PC-3 (cell line): ENCODE measurements around the gene ABAT.

Experiments used
- EZH2 ChIP-seq: fragments of 300-600 bp; sonication (generic); IDR thresholded peaks from one replicate; pipeline ENCODE4 v1.6.1; 2017; ENCODE audit warnings: antibody characterized with exemption, mild to moderate bottlenecking, low read length; ENCODE audit not compliant: unreplicated experiment
- TF ChIP-seq, protein P1 (sequence below): fragments of 300-600 bp; sonication (generic); conservative IDR thresholded peaks from 2 replicates; pipeline ENCODE4 v1.5.1; 2017; ENCODE audit warnings: antibody characterized with exemption, low read depth, mild to moderate bottlenecking, low read length

DNA sequence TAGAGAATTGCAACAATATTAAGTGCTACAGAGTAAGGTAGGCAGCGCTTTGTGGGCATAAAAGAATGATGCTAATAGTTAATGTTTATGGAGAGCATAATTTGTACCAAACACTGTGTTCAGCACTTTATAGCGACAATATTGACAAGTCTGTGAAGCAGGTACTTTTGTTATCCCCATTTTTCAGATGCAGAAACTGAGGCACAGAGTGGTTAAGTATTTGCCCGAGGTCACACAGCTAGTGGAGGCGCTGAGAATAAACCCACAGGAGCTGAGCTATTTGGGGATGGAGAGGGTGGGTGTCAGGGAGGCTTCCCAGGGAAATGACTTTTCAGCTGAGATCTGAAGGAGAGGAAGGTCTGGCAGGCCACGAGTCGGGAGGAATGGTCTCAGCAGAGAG lies 83.6 kb downstream of the ABAT start:
- TF ChIP-seq, protein P1, sequence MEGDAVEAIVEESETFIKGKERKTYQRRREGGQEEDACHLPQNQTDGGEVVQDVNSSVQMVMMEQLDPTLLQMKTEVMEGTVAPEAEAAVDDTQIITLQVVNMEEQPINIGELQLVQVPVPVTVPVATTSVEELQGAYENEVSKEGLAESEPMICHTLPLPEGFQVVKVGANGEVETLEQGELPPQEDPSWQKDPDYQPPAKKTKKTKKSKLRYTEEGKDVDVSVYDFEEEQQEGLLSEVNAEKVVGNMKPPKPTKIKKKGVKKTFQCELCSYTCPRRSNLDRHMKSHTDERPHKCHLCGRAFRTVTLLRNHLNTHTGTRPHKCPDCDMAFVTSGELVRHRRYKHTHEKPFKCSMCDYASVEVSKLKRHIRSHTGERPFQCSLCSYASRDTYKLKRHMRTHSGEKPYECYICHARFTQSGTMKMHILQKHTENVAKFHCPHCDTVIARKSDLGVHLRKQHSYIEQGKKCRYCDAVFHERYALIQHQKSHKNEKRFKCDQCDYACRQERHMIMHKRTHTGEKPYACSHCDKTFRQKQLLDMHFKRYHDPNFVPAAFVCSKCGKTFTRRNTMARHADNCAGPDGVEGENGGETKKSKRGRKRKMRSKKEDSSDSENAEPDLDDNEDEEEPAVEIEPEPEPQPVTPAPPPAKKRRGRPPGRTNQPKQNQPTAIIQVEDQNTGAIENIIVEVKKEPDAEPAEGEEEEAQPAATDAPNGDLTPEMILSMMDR: no peak
- no peak for TF ChIP-seq EZH2
